ENCODE measurements around the gene FOXA2. TPM values are rescaled to one million over a fixed set of nuclear protein-coding genes. Genes with fewer than 3 reads are reported as not detected.

FOXA2 gene
- total and polyA plus RNA-seq, 7 donors = 5.8 to 12.7 (median 9.6) TPM; not detected in 4

- Histone ChIP-seq H3K27me3 (no peaks in the 10 kb centered on the region), H3K9me3 (no peaks in the 10 kb centered on the region), H3K36me3 (no peaks in the 10 kb centered on the region), H3K4me3 (no peak overlapping the region), H3K4me1 (no peaks in the 10 kb centered on the region), H3K27ac (no peak overlapping the region)
- DNase-seq = no peak
- TF ChIP-seq CTCF (IDR thresholded peaks at IDR 0.05) (no peak), POLR2A (IDR thresholded peaks at IDR 0.05) (no peak), POLR2AphosphoS5 (IDR thresholded peaks at IDR 0.05) (no peak), EP300 (IDR thresholded peaks at IDR 0.05) (no peak)
- 74 to 91% methylated on average over 6 of the region's 6 CpGs for WGBS, 2 donors
- intact Hi-C loops (cut with DNase I) = no loop called here
Measured at GRCh38 chr20:22623211-22623610, 38.8 kb upstream of the FOXA2 start.

- intact Hi-C loops (cut with DNase I) = no loop called here
- Histone ChIP-seq H3K27me3 (peaks cover 0 to 5% (median 0%) of the 10 kb centered on the region in 3 donors), H3K4me1 (no peaks in the 10 kb centered on the region), H3K27ac (no peak overlapping the region), H3K36me3 (no peaks in the 10 kb centered on the region), H3K9me3 (no peaks in the 10 kb centered on the region), H3K4me3 (no peak overlapping the region)
- WGBS, 2 donors = 66 to 85% methylated on average over 9 of the region's 9 CpGs
- no peak for TF ChIP-seq EP300 (IDR thresholded peaks at IDR 0.05)
- TF ChIP-seq POLR2AphosphoS5 (IDR thresholded peaks at IDR 0.05) = no peak
- TF ChIP-seq POLR2A (IDR thresholded peaks at IDR 0.05) = no peak
- DNase-seq = no peak
Measured at GRCh38 chr20:22620342-22620741, 36.0 kb upstream of the FOXA2 start.

- WGBS, 2 donors = 73 to 76% methylated on average over 6 of the region's 6 CpGs
- peaks cover 0 to 5% (median 0%) of the 10 kb centered on the region in 3 donors for H3K27me3 ChIP-seq
- H3K36me3 ChIP-seq = no peaks in the 10 kb centered on the region
- TF ChIP-seq POLR2A (IDR thresholded peaks at IDR 0.05) (no peak), POLR2AphosphoS5 (IDR thresholded peaks at IDR 0.05) (no peak), EP300 (IDR thresholded peaks at IDR 0.05) (no peak), CTCF (IDR thresholded peaks at IDR 0.05) (no peak)
- no peak for DNase-seq
- no peaks in the 10 kb centered on the region for H3K4me1 ChIP-seq
- intact Hi-C loops (cut with DNase I) = no loop called here
- no peaks in the 10 kb centered on the region for H3K9me3 ChIP-seq
- H3K4me3 ChIP-seq = no peak overlapping the region
- H3K27ac ChIP-seq = no peak overlapping the region
Measured at GRCh38 chr20:22619806-22620205, 35.4 kb upstream of the FOXA2 start.

GRCh38 chr20:22619272-22619671, 34.9 kb upstream of the FOXA2 start:
- Histone ChIP-seq H3K4me1 (no peaks in the 10 kb centered on the region), H3K4me3 (no peak overlapping the region), H3K9me3 (no peaks in the 10 kb centered on the region), H3K27ac (no peak overlapping the region), H3K36me3 (no peaks in the 10 kb centered on the region), H3K27me3 (peaks cover 0 to 10% (median 0%) of the 10 kb centered on the region in 3 donors)
- 14 to 53% methylated on average over 2 of the region's 2 CpGs for WGBS, 2 donors
- DNase-seq = no peak
- TF ChIP-seq EP300 (IDR thresholded peaks at IDR 0.05) = no peak
- TF ChIP-seq POLR2AphosphoS5 (IDR thresholded peaks at IDR 0.05) = no peak
- TF ChIP-seq CTCF (IDR thresholded peaks at IDR 0.05) = no peak
- no peak for TF ChIP-seq POLR2A (IDR thresholded peaks at IDR 0.05)
- intact Hi-C loops (cut with DNase I) = no loop called here

GRCh38 chr20:22617160-22617559, 32.8 kb upstream of the FOXA2 start:
- Histone ChIP-seq H3K36me3 (no peaks in the 10 kb centered on the region), H3K27ac (no peak overlapping the region), H3K4me3 (no peak overlapping the region), H3K27me3 (peaks cover 0 to 15% (median 0%) of the 10 kb centered on the region in 3 donors), H3K4me1 (no peaks in the 10 kb centered on the region), H3K9me3 (no peaks in the 10 kb centered on the region)
- intact Hi-C loops (cut with DNase I) = no loop called here
- WGBS, 2 donors = 45 to 74% methylated on average over 3 of the region's 3 CpGs
- TF ChIP-seq CTCF (IDR thresholded peaks at IDR 0.05) (no peak), POLR2A (IDR thresholded peaks at IDR 0.05) (no peak), EP300 (IDR thresholded peaks at IDR 0.05) (no peak), POLR2AphosphoS5 (IDR thresholded peaks at IDR 0.05) (no peak)
- DNase-seq = no peak

All from sigmoid colon (tissue), 7 donors.